HG03460 (cell line): ENCODE results near the gene GDF9.

Experiments
- ATAC-seq: cut with Tn5 transposase; IDR thresholded peaks from one replicate; pipeline ENCODE4 v1.9.1; 2021; ENCODE audit not compliant: unreplicated experiment

GDF9 gene

DNA sequence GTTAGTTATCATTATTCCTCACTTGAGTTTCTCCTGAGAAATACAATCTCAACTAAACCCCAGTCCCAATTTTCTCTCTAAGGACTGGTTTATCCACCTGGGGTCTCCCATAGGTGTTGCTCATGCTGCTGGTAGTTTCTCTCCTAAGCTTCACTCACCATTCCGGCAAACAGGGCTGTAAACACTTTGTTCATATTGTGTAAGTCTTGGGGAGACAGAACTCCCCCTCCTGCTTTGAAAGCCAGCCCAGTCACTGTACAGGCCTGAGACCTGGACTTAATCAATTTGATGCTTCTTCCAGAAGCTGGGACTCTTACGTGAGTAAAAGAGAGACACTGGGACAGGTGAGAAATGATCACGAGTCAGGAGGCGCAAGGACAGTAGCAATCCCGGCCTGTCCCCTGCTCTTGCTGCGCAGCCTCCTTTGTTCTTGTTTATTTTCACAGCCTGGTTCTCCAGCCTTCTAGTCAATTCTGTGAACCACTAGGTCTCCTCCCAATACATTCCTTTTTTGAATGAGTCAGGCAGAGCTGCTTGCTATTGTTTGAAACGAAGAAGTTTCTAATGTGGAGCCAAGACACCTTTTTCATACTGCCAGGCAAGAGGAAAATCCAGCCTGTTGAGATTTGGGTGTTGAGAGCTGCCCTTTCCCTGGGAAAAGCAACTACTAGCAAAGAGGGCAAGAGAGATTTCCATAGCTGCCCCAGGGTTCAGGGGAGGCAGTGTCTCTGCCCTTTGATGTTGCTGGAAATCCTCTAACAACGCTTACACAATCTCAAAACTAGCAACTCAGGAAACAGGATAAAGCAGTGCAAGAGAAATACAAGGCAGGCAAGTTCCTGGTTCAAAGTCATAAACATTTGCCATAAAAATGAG lies 26.6 kb downstream of the GDF9 start:
- no peak for ATAC-seq

DNA sequence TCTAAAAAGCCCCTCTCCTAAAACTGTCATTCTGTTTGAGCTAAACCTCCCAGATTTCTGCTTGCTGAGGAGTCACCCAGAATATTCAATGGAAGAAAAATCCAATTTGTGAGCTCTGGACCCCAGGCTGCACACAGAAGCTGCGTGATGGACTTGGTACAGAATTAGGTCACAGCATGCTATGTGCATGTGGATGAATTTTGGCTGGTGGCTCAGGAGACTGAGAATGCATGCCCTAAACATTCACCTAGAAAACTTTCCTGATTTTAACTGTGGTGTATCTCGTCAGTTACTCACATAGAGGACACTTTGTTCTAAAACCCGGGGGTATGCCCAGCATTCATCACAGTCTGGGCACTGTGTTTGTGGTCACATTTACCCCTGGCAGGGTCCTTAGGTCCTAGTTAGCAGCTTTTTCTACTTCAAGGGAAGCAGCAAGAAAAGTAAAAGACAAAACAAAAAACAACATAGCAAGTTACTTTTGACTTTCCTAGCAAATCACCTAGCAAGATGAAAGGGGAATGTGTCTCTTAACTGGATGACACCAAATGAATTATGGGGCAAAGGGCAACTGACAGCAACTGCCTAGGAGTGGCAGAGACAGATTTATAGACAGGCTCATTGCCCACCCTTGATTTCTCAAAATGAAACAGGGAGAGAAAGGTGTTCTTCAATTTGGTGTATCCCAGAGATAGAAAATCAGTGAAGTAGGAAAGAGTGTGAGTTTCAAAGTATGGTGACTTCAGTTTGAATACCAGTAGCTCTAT lies 27.6 kb downstream of the GDF9 start:
- no peak for ATAC-seq

DNA sequence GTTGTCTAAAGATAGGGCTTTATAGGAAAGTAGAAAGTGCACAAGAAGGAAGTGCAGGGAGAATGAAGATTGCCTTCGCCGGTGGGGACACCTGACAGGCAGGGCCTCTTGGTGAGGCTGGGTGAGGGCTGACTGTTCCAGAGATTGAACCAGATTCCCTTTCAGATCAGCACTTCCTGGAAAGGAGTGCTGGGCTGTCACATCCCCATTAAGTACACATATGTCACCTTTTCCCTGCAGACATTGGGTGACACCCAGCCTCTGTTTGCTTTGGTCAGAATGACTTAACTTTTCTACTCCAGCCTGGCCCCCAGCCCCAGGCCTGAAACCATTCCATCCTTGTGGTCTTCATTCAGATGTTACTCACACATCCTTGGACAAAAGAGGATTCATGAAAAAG lies 28.4 kb downstream of the GDF9 start:
- no peak for ATAC-seq

DNA sequence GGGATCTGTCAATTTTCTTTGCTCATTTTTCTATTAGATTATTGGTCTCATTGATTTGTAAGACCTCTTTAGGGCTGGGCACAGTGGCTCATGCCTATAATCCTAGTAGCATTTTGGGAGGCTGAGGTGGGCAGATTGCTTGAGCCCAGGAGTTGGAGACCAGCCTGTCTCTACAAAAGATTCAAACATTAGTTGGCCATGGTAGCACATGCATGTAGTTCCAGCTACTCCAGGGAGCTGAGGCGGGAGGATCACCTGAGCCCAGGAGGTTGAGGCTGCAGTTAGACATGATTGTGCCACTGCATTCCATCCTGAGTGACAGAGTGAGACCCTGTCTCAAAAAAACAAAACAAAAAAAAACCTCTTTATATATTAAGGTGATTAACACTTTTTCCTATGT lies 29.4 kb downstream of the GDF9 start:
- no peak for ATAC-seq

DNA sequence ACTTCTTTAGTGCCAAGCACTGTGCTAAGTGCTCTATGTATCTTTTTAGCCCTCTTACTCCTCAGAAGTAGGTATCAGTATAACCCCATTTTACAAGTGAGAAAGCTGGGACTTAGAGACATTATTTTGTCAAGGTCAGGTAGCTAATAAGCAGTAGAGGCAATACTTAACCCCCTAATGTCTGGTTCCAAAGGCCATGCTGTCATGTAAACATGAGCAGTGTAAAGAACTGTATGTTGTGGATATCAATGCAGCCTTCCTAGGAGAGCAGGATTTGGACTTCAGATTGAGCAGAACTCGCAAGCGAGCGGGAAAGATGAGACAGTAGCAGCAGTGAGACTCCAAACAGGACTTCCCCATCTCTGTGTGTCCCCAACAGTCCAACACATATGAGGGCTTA lies 32.2 kb downstream of the GDF9 start:
- no peak for ATAC-seq

DNA sequence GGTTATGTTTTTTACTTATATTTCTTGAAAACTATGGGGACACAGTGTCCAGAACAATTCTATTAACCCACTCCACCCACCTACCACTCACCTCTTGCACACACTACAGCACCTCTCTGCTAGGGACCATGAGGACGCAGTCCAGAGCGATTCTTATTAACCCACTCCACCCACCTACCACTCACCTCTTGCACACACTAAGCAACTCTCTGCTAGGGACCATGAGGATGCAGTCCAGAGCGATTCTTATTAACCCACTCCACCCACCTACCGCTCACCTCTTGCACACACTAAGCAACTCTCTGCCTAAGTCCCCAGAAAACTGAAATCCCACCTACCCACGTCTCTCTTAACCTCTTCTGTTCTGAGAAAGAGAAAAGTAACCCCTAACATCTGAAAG lies 33.7 kb downstream of the GDF9 start:
- no peak for ATAC-seq

DNA sequence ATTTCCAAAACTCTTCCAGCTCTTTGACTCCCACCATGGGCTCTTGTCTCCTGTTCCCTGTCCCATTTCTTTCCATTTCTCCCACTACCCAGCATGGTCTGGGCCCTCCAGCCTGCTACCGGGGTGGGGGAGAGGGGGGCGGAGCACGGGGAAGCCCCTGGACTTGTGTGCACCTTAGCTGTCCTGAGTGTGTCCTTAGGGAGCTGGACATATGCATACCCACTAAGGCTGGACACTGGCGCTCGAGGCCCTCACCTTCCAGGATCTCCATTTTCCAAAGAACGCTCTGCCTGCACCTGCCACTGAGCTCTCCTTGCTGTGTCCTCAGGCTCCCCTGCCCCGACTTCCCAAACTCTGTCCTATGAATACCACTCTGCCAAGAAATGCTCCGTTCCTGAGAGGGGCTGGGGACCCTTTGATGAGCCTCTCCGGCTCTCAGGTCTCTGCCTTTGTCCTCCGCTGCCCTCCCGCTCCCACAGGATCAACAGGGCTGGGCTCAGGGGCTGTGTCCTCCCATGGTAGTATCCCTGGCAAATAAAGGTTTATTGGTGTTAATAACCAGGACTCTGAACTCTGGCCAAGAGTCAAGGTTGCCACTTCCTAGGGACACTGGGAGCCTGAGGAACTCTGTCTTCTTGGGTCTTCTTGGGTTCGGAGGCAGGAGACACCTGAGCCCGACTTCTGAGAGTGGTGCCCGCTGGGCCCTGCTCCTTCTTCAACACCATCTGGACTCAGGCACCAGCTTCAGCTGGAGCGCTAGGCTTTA lies 35.0 kb downstream of the GDF9 start:
- ATAC-seq, result no peak

DNA sequence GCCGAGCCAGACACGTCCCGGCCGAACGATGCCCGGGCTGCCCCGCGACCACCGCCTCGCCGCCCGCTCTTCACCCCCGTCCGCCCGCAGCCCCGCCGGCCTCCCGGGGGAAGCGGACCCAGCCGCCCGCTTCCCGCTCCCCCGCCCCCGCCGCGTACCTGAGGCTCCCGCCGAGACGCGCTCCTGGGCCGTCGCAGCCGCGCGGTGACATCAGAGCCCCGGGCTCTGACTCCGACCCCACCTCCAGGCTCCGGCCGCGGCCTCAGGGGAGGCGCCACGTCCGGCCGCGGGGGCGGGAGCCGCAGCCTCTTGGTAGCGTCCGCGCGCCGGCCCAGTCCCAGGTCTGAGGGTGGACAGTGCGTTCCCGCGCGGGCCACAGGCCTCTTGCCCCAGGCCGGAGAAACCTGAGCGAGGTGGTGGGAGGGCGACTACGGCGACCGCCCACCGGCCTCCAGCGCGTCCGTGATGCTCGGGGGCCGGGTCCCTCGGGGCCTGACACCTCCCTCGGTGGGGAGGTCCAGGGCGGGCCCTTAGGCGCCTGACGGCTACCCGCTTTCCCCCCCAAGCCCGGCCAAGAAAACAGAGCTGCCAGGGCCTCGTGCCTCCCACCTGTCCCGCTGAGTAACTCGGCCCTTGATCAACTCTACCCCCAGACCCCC lies 35.7 kb downstream of the GDF9 start, which contains the start of gene SHROOM1:
SHROOM1 (minus strand) TSS at position 212 of the 659 bp plus-strand sequence. CDS start 4,507 bp downstream, outside the sequence.
- ATAC-seq, result peak; percentile 64

DNA sequence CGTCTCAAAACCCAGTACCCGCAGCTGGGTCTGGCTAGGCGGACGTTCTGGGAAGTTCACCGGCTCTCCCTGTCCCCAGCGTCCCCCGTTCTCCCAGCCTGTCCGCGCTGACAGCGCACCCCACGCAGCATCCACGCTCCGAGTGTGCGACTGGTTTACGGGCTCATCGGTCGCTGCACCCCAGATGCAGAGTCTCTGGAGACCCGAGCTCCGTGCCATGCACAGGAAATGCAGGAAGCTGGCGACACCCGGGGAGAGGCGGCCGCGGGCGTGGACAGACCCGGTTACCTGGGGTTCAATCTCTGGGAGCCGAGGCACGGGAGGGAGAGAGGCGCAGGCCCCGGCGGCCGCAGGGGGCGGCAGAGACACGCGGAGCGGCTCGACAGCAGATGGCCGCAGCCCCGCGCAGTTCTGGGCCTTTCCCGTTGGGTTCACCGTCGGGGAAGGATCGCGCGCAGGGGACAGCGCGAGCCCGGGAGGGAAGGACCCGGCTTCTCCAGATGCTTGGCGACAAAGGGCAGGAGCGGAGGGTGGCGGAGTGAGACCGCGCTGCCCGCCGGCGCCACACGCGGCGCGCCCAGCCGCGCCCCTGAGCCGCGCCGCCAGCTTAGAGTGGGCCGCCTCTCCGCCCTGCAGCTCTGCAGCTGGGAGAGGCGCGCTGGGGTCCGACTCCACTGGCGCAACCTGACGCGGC lies 36.4 kb downstream of the GDF9 start:
- peak; percentile 74 for ATAC-seq

DNA sequence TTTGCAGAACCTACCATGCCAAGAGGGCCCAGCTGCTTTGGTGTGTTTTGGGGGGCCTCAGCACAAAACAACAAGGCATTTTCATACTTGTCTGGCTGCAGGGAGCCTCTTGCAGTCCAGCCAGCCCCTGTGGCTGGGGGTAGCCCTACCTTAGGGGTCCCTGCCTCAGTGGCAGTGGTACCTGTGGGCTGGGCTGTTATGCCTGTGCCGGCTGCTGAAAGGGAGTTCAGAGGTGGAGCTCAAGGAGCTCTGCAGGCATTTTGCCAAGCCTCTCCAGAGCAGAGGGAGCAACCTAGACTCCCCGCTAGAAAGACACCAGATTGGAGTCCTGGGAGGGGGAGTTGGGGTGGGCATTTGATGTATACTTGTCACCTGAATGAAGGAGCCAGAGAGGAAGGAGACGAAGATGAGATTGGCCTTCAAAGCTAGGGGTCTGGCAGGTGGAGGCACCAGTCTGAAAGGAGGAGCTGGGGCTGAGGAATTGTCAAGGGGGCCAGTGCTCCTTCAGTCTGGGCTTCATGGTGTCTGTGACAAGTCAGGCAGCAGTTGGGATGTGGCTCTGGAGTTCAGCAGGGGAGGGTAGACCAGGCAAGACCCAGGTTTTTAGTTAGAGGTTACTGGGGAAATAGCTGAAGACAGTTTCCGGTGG lies 37.3 kb downstream of the GDF9 start:
- no peak for ATAC-seq

DNA sequence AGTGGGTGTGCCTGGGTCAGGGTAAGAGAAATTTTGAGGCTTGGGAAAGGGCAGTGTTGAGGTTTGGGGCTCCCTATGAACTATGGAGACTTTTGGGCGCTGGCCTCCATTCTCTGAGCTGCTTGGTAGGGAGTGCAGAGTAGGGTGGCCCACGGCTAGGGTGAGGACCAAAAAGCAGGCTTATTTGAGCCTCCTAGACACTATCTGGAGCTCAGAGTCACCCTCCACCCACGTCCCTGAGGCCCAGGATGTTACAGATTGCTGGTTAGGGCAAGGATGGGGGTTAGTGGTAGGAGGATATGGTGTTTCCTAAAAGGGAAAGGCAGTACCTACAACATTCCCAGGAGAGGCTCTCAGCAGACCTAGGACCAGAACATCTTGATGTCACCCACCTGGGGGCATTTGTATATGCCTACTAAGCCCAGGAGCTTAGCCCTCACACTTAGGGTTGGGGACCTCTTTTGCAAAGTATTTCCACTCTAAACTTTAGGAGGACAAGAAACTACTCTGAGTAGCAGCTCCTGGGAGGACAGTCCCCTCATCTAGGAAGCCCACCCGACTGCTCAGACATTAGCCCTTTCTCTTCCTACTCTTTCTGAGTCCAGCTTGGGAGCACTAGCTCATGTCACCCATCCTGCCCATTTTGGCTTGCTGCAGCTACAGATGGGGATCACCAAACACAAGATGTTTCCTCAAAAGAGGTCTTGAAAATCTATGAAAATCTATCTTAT lies 38.2 kb downstream of the GDF9 start:
- ATAC-seq, result no peak

DNA sequence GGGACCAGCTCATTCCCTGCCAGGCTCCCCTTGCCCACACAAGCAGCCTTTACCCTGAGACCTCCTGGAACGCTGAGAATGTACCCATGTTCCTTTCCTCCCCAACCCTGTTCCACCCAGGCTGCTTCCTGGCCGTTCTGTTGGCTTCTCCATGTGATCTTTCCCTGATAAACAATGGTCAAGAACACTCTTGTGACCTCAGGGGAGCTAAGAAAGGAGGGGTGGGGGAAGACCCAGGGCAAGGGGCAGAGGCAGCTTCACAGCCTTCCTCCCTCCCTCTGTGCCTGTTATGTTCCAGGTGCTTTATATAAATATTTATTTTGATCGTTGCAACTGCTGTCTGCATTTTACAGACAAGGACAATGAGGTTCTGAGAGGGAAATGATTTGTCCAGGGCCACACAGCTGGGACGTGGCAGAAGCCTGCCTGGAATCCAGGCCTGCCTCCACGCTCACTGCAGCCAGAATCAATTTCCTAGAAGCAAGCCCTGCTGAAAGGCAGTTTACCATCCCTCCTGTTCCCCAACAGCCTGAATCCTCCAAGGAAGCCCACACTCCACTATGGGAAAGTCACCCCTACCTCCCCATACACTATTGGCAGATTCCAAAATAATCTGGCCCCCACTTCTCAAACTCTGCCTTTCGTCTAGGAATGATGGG lies 39.7 kb downstream of the GDF9 start:
- no peak for ATAC-seq

DNA sequence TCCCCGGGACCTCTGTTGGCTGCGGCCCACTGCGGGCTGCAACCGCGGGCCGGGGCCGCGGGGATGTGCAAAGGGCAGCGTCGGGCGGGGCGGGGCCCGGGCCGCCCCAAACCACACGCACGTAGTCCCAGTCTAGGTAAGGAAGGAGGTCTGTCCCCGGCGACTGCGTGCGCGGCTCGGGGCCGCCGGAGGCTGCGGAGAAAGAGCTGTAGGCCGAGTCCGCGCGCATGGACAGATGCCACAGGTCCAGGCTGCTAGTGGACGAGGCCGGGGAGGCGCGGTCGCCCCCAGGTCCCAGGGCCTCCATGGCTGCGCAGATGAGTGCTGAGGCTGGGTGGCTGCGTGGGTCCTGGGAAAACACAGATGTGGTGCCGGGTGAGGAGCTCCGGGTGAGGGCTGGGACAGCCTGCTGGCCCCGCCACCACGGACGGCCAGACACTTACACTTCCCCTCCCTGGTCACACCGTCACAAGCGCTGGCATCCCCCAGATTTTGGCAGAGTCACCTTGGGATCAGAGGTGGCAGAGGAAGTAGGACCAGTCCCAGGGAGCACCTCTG lies 40.4 kb downstream of the GDF9 start:
- no peak for ATAC-seq

DNA sequence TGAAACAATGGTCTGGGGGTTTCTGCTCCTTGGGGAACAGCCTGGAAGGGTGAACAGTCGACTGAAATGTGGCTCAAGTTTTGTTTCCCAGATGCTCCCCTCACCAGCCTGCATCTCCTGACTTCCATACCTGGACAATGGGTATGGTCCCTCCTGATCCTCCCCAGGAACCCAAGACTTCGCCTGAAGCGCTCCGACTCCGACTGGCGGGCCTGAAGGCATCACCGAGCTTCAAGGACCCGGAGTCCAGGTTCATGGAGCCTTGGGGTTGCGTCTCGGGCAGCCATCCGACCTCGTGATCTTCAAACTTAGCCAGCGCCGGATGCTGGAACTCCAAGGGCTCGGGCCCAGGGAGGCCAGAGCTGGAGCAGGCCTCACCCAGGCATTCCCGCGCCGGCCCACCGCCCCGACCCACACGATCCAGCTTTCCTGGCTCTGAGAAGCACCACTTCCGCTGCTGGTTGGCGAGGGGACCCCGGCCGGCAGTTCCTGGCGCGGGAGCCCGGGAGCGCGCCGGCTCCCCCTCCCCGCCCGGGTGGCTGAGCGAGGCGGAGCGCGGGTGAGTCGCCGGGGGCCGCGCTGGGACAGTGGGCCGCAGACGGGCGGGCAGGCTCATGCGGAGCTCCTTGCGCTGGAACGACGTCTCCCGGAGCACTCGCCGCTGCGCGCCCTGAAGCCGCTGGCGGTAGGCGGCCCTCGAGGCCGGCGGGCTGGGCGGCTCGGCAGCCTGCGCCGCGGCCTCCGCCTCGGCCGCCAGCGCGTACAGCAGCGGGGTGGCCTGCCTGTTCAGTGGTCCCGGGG lies 41.0 kb downstream of the GDF9 start:
- ATAC-seq, result no peak

DNA sequence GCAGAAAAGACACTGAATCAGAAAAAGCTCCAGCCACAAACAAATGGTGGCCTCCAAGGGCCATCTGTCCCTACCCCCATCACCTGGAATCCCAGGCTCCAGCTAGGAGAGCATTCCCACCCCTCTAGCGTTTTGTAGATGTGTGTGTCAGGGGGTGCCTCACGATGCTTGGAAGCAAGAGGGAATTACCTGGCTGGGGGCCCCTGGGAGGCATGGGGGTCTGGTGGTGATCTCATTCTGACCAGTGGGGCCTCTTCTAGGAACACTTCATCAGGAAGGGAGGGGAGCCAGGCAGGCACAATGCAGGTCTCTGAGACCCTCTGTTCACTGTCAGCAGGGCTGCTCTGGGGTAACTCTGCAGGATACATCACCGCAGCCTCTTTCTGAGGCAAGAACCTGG lies 41.8 kb downstream of the GDF9 start:
- no peak for ATAC-seq

DNA sequence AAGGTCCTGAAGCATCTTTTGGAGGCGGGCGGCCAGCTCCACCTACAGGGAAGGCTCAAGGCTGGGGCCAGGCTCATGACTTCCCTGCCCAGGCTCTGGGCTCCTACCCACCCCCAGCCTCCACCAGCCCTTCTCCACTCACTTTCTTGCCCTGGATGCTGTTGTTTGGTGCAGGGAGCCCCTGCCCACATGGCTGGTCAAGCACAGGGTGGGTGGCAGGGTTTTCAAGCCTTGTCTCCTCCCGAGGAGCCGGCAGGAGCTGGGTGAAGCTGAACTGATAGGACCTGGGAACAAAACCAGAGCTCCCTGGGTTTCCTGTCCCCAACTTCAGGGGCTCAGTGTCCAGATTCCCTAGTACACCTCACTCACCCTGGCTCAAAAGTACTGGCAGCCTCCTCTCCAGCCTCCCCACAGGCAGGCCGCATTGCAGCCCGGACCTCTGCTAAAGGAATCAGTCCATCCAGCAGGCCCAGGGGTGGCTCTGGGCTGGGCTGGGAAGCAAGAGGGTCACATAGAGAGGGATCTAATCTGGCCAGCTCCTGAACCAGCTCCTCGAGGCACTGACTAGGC lies 42.7 kb downstream of the GDF9 start:
- ATAC-seq, result no peak
